ENCODE measurements around the gene RCC2.

RCC2 gene

GRCh38 chr1:17436380-17437174 lies 2.9 kb downstream of the RCC2 start:
- no peak for DNase-seq (ENCODE audit: low read depth)
- peak overlapping the region; percentile 62 for H3K4me3 ChIP-seq (ENCODE audit: low read length)
- TF ChIP-seq CTCF (IDR thresholded peaks at IDR 0.05; ENCODE audit: insufficient read depth, low read depth, low read length, missing control alignments) = no peak

- no peak overlapping the region for H3K4me3 ChIP-seq (ENCODE audit: low read length)
- DNase-seq (ENCODE audit: low read depth) = no peak
- TF ChIP-seq CTCF (IDR thresholded peaks at IDR 0.05; ENCODE audit: insufficient read depth, low read depth, low read length, missing control alignments) = no peak
Measured at GRCh38 chr1:17434601-17435000, 4.9 kb downstream of the RCC2 start.

GRCh38 chr1:17434016-17434415 lies 5.5 kb downstream of the RCC2 start:
- TF ChIP-seq CTCF (IDR thresholded peaks at IDR 0.05; ENCODE audit: insufficient read depth, low read depth, low read length, missing control alignments) = no peak
- no peak overlapping the region for H3K4me3 ChIP-seq (ENCODE audit: low read length)
- no peak for DNase-seq (ENCODE audit: low read depth)

GRCh38 chr1:17433261-17433660 lies 6.2 kb downstream of the RCC2 start:
- no peak for TF ChIP-seq CTCF (IDR thresholded peaks at IDR 0.05; ENCODE audit: insufficient read depth, low read depth, low read length, missing control alignments)
- no peak for DNase-seq (ENCODE audit: low read depth)
- H3K4me3 ChIP-seq (ENCODE audit: low read length) = no peak overlapping the region

- TF ChIP-seq CTCF (IDR thresholded peaks at IDR 0.05; ENCODE audit: insufficient read depth, low read depth, low read length, missing control alignments) = no peak
- no peak overlapping the region for H3K4me3 ChIP-seq (ENCODE audit: low read length)
Measured at GRCh38 chr1:17432412-17432811, 7.1 kb downstream of the RCC2 start.

GRCh38 chr1:17429183-17429582 lies 10.3 kb downstream of the RCC2 start:
- TF ChIP-seq CTCF (IDR thresholded peaks at IDR 0.05; ENCODE audit: insufficient read depth, low read depth, low read length, missing control alignments) = no peak

More at GRCh38 chr1:17432412-17432811, 7.1 kb downstream of the RCC2 start:
- no peak for DNase-seq (ENCODE audit: low read depth)

More at GRCh38 chr1:17429183-17429582, 10.3 kb downstream of the RCC2 start:
- DNase-seq (ENCODE audit: low read depth) = no peak
- no peak overlapping the region for H3K4me3 ChIP-seq (ENCODE audit: low read length)

All from epithelial cell of esophagus (primary cell).